HCT116 (cell line): ENCODE results near the gene SMARCA5. TPM values are rescaled to one million over a fixed set of nuclear protein-coding genes. Genes with fewer than 3 reads are reported as not detected.

Experiments used
- ATAC-seq: fragments of 200-7000 bp; cut with Tn5 transposase; 2 replicates; pipeline ENCODE4 v1.9.1; 2020; ENCODE audit warnings: mild to moderate bottlenecking, moderate library complexity
- BruUV-seq: library from RNA; stranded (reverse); fragments of 400-500 nt; replicated peaks from 2 replicates; lab custom pipeline; 2021; lab: Mats Ljungman, UMichigan
- CTCF ChIA-PET: fragments of 300-600 bp; sonication (Branson Sonifier 250); formaldehyde crosslinking; loops from one replicate; lab custom pipeline; 2021; ENCODE audit warnings: antibody characterized with exemption; lab: Charles Lee
- POLR2A ChIA-PET: fragments of 300-600, 350-600 bp; sonication (Branson Sonifier 250); formaldehyde crosslinking; loops from one replicate; lab custom pipeline; 2021; ENCODE audit warnings: antibody characterized with exemption; lab: Charles Lee
- RAD21 ChIA-PET, 2 experiments: fragments of 300-600 bp; sonication (Branson Sonifier 250); formaldehyde crosslinking; loops; one replicate each; lab custom pipeline; 2023; ENCODE audit warnings: low total read pairs in 2 of 2; ENCODE audit not compliant: uncharacterized antibody in 2 of 2, unreplicated experiment in 2 of 2, low non-redundant PET in 1 of 2; lab: Charles Lee
- DNase-seq: peaks from one replicate; pipeline ENCODE4 v3.0.0-alpha.2; 2010; ENCODE audit warnings: low read depth, low spot score
- H2AFZ ChIP-seq: fragments of 200-600 bp; shearing (Covaris generic), sonication (generic); 2 replicates; pipeline ENCODE4 v1.6.1; 2017; ENCODE audit warnings: low read depth, mixed run types, mixed read lengths, antibody characterized with exemption, low read length; ENCODE audit not compliant: poor library complexity, severe bottlenecking
- H3K27ac ChIP-seq: 2 replicates; pipeline ENCODE4 v1.5.1; 2012; ENCODE audit warnings: low read depth, low read length
- H3K27me3 ChIP-seq: fragments of 200-600 bp; sonication (generic); 2 replicates; pipeline ENCODE4 v1.6.1; 2016; ENCODE audit warnings: mixed run types, low read length, mixed read lengths; ENCODE audit not compliant: insufficient read depth
- H3K36me3 ChIP-seq, 2 experiments: fragments of 200-500 bp in 1 of 2; fragments of 200-600 bp in 1 of 2; sonication (Bioruptor generic) in 1 of 2; sonication (generic) in 1 of 2; 2 replicates each; pipeline versions ENCODE4 v1.5.1 to v1.6.1; 2014 to 2016; ENCODE audit warnings: low read length in 2 of 2, inconsistent platforms in 1 of 2, mixed read lengths in 1 of 2, mixed run types in 1 of 2; ENCODE audit not compliant: insufficient read depth in 2 of 2, control insufficient read depth in 1 of 2
- H3K4me1 ChIP-seq, 2 experiments: fragments of 200-600 bp in 1 of 2; sonication (generic) in 1 of 2; 2 replicates each; pipeline versions ENCODE4 v1.5.1 to v1.6.1; 2012 to 2017; ENCODE audit warnings: low read length in 2 of 2, inconsistent platforms in 1 of 2, mild to moderate bottlenecking in 1 of 2, mixed read lengths in 1 of 2, mixed run types in 1 of 2, moderate library complexity in 1 of 2; ENCODE audit not compliant: insufficient read depth in 2 of 2, control insufficient read depth in 1 of 2
- H3K4me2 ChIP-seq: fragments of 200-600 bp; sonication (generic); 2 replicates; pipeline ENCODE4 v1.6.1; 2017; ENCODE audit warnings: mixed run types, low read length, mixed read lengths
- H3K4me3 ChIP-seq, 2 experiments: fragments of 200-600 bp in 1 of 2; sonication (generic) in 1 of 2; replicated peaks in 1 of 2; 2 replicates each; pipeline ENCODE4 v1.5.1; 2011 to 2016; ENCODE audit warnings: low read length in 2 of 2, control low read depth in 1 of 2, low read depth in 1 of 2, mild to moderate bottlenecking in 1 of 2, mixed read lengths in 1 of 2, mixed run types in 1 of 2
- H3K79me2 ChIP-seq: fragments of 200-600 bp; sonication (generic); 2 replicates; pipeline ENCODE4 v1.6.1; 2017; ENCODE audit warnings: mild to moderate bottlenecking, mixed run types, low read length, moderate library complexity, mixed read lengths; ENCODE audit not compliant: insufficient read depth
- H3K9ac ChIP-seq: fragments of 200-600 bp; sonication (generic); 2 replicates; pipeline ENCODE4 v1.6.1; 2016; ENCODE audit warnings: low read length, mixed read lengths
- H3K9me2 ChIP-seq: fragments of 200-600 bp; sonication (generic), shearing (Covaris generic); 2 replicates; pipeline ENCODE4 v1.6.1; 2017; ENCODE audit warnings: mixed run types, mild to moderate bottlenecking, moderate library complexity; ENCODE audit not compliant: insufficient read depth
- H3K9me3 ChIP-seq, 2 experiments: fragments of 200-500 bp in 1 of 2; fragments of 200-600 bp in 1 of 2; sonication (Bioruptor generic) in 1 of 2; sonication (generic) in 1 of 2; 2 replicates each; pipeline ENCODE4 v1.6.1; 2014 to 2017; ENCODE audit warnings: low read length in 2 of 2, mixed read lengths in 2 of 2, inconsistent platforms in 1 of 2, low read depth in 1 of 2, mild to moderate bottlenecking in 1 of 2, mixed run types in 1 of 2, moderate library complexity in 1 of 2; ENCODE audit not compliant: control insufficient read depth in 1 of 2, insufficient read depth in 1 of 2
- H4K20me1 ChIP-seq: fragments of 200-600 bp; sonication (generic), shearing (Covaris generic); 2 replicates; pipeline ENCODE4 v1.6.1; 2017; ENCODE audit warnings: mixed run types, mild to moderate bottlenecking, moderate library complexity; ENCODE audit not compliant: insufficient read depth
- CBX3 ChIP-seq: IDR thresholded peaks from 2 replicates; pipeline ENCODE4 v1.6.1; 2012; ENCODE audit warnings: low read depth
- EGR1 ChIP-seq: IDR thresholded peaks from 2 replicates; pipeline ENCODE4 v1.6.1; 2012; ENCODE audit warnings: low read depth
- ELF1 ChIP-seq: IDR thresholded peaks from 2 replicates; pipeline ENCODE4 v1.6.1; 2012; ENCODE audit warnings: low read depth, borderline replicate concordance
- FOSL1 ChIP-seq: IDR thresholded peaks from 2 replicates; pipeline ENCODE4 v1.6.1; 2012; ENCODE audit warnings: low read depth
- POLR2A ChIP-seq: IDR thresholded peaks from 2 replicates; pipeline ENCODE4 v1.7.0; 2011; ENCODE audit warnings: borderline replicate concordance; ENCODE audit not compliant: insufficient read depth, insufficient read length; ENCODE audit errors: extremely low read depth
- RAD21 ChIP-seq: IDR thresholded peaks from 2 replicates; pipeline ENCODE4 v1.6.1; 2012; ENCODE audit warnings: low read depth, mild to moderate bottlenecking
- ZFX ChIP-seq: fragments of 450-650 bp; IDR thresholded peaks from 2 replicates; pipeline ENCODE4 v1.6.1; 2017
- ZNF274 ChIP-seq: fragments of 200-500 bp; sonication (Bioruptor generic); IDR thresholded peaks from 2 replicates; pipeline ENCODE4 v1.6.1; 2014; ENCODE audit warnings: mild to moderate bottlenecking, low read depth, low read length, inconsistent platforms
- intact Hi-C: fragments of 100-400 bp; cut with micrococcal nuclease; formaldehyde crosslinking; loops from 2 replicates; pipeline ENCODE4 v1.10.0; 2022
- total RNA-seq: library from RNA; stranded (reverse); gene quantifications from one replicate; pipeline ENCODE4 v1.2.1, GENCODE V29; 2021; ENCODE audit not compliant: unreplicated experiment
- TF ChIP-seq, protein P1 (sequence below): IDR thresholded peaks from 2 replicates; pipeline ENCODE4 v1.6.1; 2012; ENCODE audit warnings: low read depth
- TF ChIP-seq, protein P2 (sequence below), 3 experiments: fragments of 200-600 bp in 1 of 3; sonication (generic) in 1 of 3; IDR thresholded peaks in 2 of 3; conservative IDR thresholded peaks in 1 of 3; 2 replicates each; pipeline ENCODE4 v1.5.1; 2012 to 2017; ENCODE audit warnings: low read depth in 2 of 3, low read length in 2 of 3, antibody characterized with exemption in 1 of 3, borderline replicate concordance in 1 of 3, control low read depth in 1 of 3, mild to moderate bottlenecking in 1 of 3, mixed read lengths in 1 of 3, mixed run types in 1 of 3, moderate library complexity in 1 of 3; ENCODE audit not compliant: insufficient read depth in 1 of 3

SMARCA5 gene
- total RNA-seq, 1 experiment from 2014 or later, result 61.2 TPM

DNA sequence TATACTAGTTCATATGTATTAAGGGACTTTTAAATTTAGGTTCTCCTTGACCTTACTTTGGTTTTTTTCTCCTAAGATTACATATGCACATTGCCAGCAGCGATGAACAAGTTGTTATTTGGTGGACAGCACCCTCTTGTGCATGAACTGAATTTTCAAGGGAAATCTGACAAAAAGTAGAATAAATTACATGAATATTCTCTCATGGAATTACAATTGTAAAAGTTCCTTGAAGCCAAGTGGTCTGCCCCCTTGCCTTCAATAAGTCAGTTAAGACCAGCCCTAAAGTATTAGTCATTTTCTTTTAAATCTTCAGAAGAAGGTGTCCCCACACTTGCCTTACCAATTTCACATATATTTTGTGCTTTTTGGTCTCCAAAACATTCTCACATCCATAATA is 30.7 kb upstream of the SMARCA5 start:
- H4K20me1 ChIP-seq, result no peaks in the 10 kb centered on the region
- no peaks in the 10 kb centered on the region for H3K36me3 ChIP-seq
- ATAC-seq, result peak; percentile 42; the same call in 1 of the 2 replicates
- H3K79me2 ChIP-seq, result no peaks in the 10 kb centered on the region
- TF ChIP-seq, protein P1, sequence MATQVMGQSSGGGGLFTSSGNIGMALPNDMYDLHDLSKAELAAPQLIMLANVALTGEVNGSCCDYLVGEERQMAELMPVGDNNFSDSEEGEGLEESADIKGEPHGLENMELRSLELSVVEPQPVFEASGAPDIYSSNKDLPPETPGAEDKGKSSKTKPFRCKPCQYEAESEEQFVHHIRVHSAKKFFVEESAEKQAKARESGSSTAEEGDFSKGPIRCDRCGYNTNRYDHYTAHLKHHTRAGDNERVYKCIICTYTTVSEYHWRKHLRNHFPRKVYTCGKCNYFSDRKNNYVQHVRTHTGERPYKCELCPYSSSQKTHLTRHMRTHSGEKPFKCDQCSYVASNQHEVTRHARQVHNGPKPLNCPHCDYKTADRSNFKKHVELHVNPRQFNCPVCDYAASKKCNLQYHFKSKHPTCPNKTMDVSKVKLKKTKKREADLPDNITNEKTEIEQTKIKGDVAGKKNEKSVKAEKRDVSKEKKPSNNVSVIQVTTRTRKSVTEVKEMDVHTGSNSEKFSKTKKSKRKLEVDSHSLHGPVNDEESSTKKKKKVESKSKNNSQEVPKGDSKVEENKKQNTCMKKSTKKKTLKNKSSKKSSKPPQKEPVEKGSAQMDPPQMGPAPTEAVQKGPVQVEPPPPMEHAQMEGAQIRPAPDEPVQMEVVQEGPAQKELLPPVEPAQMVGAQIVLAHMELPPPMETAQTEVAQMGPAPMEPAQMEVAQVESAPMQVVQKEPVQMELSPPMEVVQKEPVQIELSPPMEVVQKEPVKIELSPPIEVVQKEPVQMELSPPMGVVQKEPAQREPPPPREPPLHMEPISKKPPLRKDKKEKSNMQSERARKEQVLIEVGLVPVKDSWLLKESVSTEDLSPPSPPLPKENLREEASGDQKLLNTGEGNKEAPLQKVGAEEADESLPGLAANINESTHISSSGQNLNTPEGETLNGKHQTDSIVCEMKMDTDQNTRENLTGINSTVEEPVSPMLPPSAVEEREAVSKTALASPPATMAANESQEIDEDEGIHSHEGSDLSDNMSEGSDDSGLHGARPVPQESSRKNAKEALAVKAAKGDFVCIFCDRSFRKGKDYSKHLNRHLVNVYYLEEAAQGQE, result no peak
- TF ChIP-seq, protein P2, sequence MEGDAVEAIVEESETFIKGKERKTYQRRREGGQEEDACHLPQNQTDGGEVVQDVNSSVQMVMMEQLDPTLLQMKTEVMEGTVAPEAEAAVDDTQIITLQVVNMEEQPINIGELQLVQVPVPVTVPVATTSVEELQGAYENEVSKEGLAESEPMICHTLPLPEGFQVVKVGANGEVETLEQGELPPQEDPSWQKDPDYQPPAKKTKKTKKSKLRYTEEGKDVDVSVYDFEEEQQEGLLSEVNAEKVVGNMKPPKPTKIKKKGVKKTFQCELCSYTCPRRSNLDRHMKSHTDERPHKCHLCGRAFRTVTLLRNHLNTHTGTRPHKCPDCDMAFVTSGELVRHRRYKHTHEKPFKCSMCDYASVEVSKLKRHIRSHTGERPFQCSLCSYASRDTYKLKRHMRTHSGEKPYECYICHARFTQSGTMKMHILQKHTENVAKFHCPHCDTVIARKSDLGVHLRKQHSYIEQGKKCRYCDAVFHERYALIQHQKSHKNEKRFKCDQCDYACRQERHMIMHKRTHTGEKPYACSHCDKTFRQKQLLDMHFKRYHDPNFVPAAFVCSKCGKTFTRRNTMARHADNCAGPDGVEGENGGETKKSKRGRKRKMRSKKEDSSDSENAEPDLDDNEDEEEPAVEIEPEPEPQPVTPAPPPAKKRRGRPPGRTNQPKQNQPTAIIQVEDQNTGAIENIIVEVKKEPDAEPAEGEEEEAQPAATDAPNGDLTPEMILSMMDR (IDR thresholded peaks at IDR 0.05 in 2 of 3, conservative IDR thresholded peaks at IDR 0.05 in 1 of 3; ENCODE audit: borderline replicate concordance in 1 of 3, insufficient read depth in 1 of 3, low read depth in 2 of 3, low read length in 2 of 3), result peak; percentile 37 to 73 (median 64); a peak in 5 of 6 replicates
- TF ChIP-seq ZFX (no peak), ZNF274 (no peak), POLR2A (no peak), FOSL1 (no peak), ELF1 (no peak), RAD21 (peak; percentile 87), CBX3 (no peak; the same call in 1 of the 2 replicates), EGR1 (no peak)
- H3K9me3 ChIP-seq, result no peaks in the 10 kb centered on the region
- no peaks in the 10 kb centered on the region for H3K27me3 ChIP-seq
- H3K9me2 ChIP-seq, result no peaks in the 10 kb centered on the region
- H3K4me1 ChIP-seq, result no peaks in the 10 kb centered on the region
- ChIA-PET RAD21 (no interaction called here), POLR2A (no interaction called here), CTCF (interaction anchor here (0.9 to 1.2 kb wide), 2 partner anchors 280 to 497 kb away, joined by 3 to 4 read pairs; no protein-coding TSS in a partner anchor)
- H3K4me2 ChIP-seq, result no peak overlapping the region
- intact Hi-C loops, result loop anchor here (1.0 to 5.0 kb wide), 6 partner anchors 86 to 601 kb away; no protein-coding TSS in a partner anchor
- DNase-seq, result peak; percentile 28
- BruUV-seq, result no TSS peak
- no peak overlapping the region for H3K4me3 ChIP-seq
- no peak overlapping the region for H2AFZ ChIP-seq
- no peak overlapping the region for H3K9ac ChIP-seq
- H3K27ac ChIP-seq, result no peak overlapping the region
